Measurements from ENCODE around the gene THBS2.
A peak's percentile ranks its signal among the peaks of the same experiment; 100 is the strongest.

The THBS2 gene

GRCh38 chr6:169222126-169222525, 31.5 kb downstream of the THBS2 start:
- H3K79me2 ChIP-seq (ENCODE audit: insufficient read depth, low read length), result no peaks in the 10 kb centered on the region
- H4K20me1 ChIP-seq (ENCODE audit: insufficient read depth, low read length), result no peaks in the 10 kb centered on the region
- no peaks in the 10 kb centered on the region for H3K36me3 ChIP-seq (ENCODE audit: insufficient read depth, low read length)
- H3K9me3 ChIP-seq (ENCODE audit: low read length), result no peaks in the 10 kb centered on the region
- no peaks in the 10 kb centered on the region for H3K27me3 ChIP-seq (ENCODE audit: insufficient read depth, low read length)
- no peak overlapping the region for H3K27ac ChIP-seq (ENCODE audit: low read depth, low read length, poor library complexity, severe bottlenecking)
- H3K4me1 ChIP-seq (ENCODE audit: insufficient read depth, low read length, severe bottlenecking), result no peaks in the 10 kb centered on the region
- H3K4me3 ChIP-seq (ENCODE audit: low read depth, low read length, poor library complexity, severe bottlenecking), result no peak overlapping the region
- no peak overlapping the region for H3K4me2 ChIP-seq (ENCODE audit: low read length)
- no peak for TF ChIP-seq CTCF (IDR thresholded peaks at IDR 0.05; ENCODE audit: low read length)
- TF ChIP-seq EZH2 (IDR thresholded peaks at IDR 0.05; ENCODE audit: borderline replicate concordance, low read length), result no peak
- no peaks in the 10 kb centered on the region for H3K9me2 ChIP-seq (ENCODE audit: low read depth, low read length)
- H2AFZ ChIP-seq (ENCODE audit: low read length), result no peak overlapping the region
- no peaks in the 10 kb centered on the region for H3F3A ChIP-seq (ENCODE audit: insufficient read depth, low read length)
- no peak overlapping the region for H3K9ac ChIP-seq (ENCODE audit: low read length)

GRCh38 chr6:169221264-169221663, 32.4 kb downstream of the THBS2 start:
- H3K79me2 ChIP-seq (ENCODE audit: insufficient read depth, low read length), result no peaks in the 10 kb centered on the region
- no peak overlapping the region for H3K9ac ChIP-seq (ENCODE audit: low read length)
- H3K9me3 ChIP-seq (ENCODE audit: low read length), result no peaks in the 10 kb centered on the region
- H3K9me2 ChIP-seq (ENCODE audit: low read depth, low read length), result no peaks in the 10 kb centered on the region
- H3K4me1 ChIP-seq (ENCODE audit: insufficient read depth, low read length, severe bottlenecking), result no peaks in the 10 kb centered on the region
- no peak overlapping the region for H3K4me3 ChIP-seq (ENCODE audit: low read depth, low read length, poor library complexity, severe bottlenecking)
- H3K4me2 ChIP-seq (ENCODE audit: low read length), result no peak overlapping the region
- H2AFZ ChIP-seq (ENCODE audit: low read length), result no peak overlapping the region
- H3K27ac ChIP-seq (ENCODE audit: low read depth, low read length, poor library complexity, severe bottlenecking), result no peak overlapping the region
- TF ChIP-seq CTCF (IDR thresholded peaks at IDR 0.05; ENCODE audit: low read length) (peak; percentile 36; the same call in 1 of the 2 replicates), EZH2 (IDR thresholded peaks at IDR 0.05; ENCODE audit: borderline replicate concordance, low read length) (no peak)
- no peaks in the 10 kb centered on the region for H3K27me3 ChIP-seq (ENCODE audit: insufficient read depth, low read length)
- no peaks in the 10 kb centered on the region for H4K20me1 ChIP-seq (ENCODE audit: insufficient read depth, low read length)
- no peaks in the 10 kb centered on the region for H3K36me3 ChIP-seq (ENCODE audit: insufficient read depth, low read length)
- no peaks in the 10 kb centered on the region for H3F3A ChIP-seq (ENCODE audit: insufficient read depth, low read length)

GRCh38 chr6:169220068-169220964, 33.3 kb downstream of the THBS2 start:
- no peaks in the 10 kb centered on the region for H3F3A ChIP-seq (ENCODE audit: insufficient read depth, low read length)
- no peaks in the 10 kb centered on the region for H3K79me2 ChIP-seq (ENCODE audit: insufficient read depth, low read length)
- H3K4me2 ChIP-seq (ENCODE audit: low read length), result no peak overlapping the region
- no peaks in the 10 kb centered on the region for H3K9me2 ChIP-seq (ENCODE audit: low read depth, low read length)
- TF ChIP-seq EZH2 (IDR thresholded peaks at IDR 0.05; ENCODE audit: borderline replicate concordance, low read length) (no peak), CTCF (IDR thresholded peaks at IDR 0.05; ENCODE audit: low read length) (no peak)
- no peak overlapping the region for H3K27ac ChIP-seq (ENCODE audit: low read depth, low read length, poor library complexity, severe bottlenecking)
- H2AFZ ChIP-seq (ENCODE audit: low read length), result no peak overlapping the region
- no peak overlapping the region for H3K9ac ChIP-seq (ENCODE audit: low read length)
- no peaks in the 10 kb centered on the region for H3K4me1 ChIP-seq (ENCODE audit: insufficient read depth, low read length, severe bottlenecking)
- no peaks in the 10 kb centered on the region for H3K9me3 ChIP-seq (ENCODE audit: low read length)
- no peak overlapping the region for H3K4me3 ChIP-seq (ENCODE audit: low read depth, low read length, poor library complexity, severe bottlenecking)
- H3K36me3 ChIP-seq (ENCODE audit: insufficient read depth, low read length), result peaks cover 7% of the 10 kb centered on the region; the same call in 1 of the 2 replicates
- H3K27me3 ChIP-seq (ENCODE audit: insufficient read depth, low read length), result no peaks in the 10 kb centered on the region
- H4K20me1 ChIP-seq (ENCODE audit: insufficient read depth, low read length), result no peaks in the 10 kb centered on the region

All from OCI-LY1 (cell line).